GM12878 (cell line): ENCODE measurements around the gene RIF1. TPM values are rescaled to one million over a fixed set of nuclear protein-coding genes. Genes with fewer than 3 reads are reported as not detected.

Source experiments
- ATAC-seq: fragments of 200-7000 bp; cut with Tn5 transposase; 3 replicates; pipeline ENCODE4 v1.9.1; 2020; ENCODE audit warnings: mild to moderate bottlenecking, moderate library complexity
- Bru-seq: library from RNA; stranded (reverse); fragments of 400-500 nt; gene quantifications from one replicate; lab custom pipeline; 2021; lab: Mats Ljungman, UMichigan
- BruChase-seq, 2 experiments: library from RNA; stranded (reverse); fragments of 400-500 nt; gene quantifications; one replicate each; lab custom pipeline; 2021; lab: Mats Ljungman, UMichigan
- BruUV-seq: library from RNA; stranded (reverse); fragments of 400-500 nt; replicated peaks from 2 replicates; lab custom pipeline; 2021; lab: Mats Ljungman, UMichigan
- CTCF ChIA-PET: fragments of 300-600 bp; sonication (Branson Sonifier 250); formaldehyde crosslinking; extraction: SDS; loops from one replicate; lab custom pipeline; 2021; ENCODE audit warnings: inconsistent platforms; lab: Yijun Ruan, JAX
- POLR2A ChIA-PET: fragments of 350-600 bp; formaldehyde crosslinking; extraction: SDS; loops from one replicate; lab custom pipeline; 2021; ENCODE audit warnings: inconsistent platforms; lab: Charles Lee
- RAD21 ChIA-PET: fragments of 300-600 bp; sonication (Branson Sonifier 250); formaldehyde crosslinking; loops from one replicate; lab custom pipeline; 2023; ENCODE audit warnings: antibody characterized with exemption; ENCODE audit not compliant: unreplicated experiment; lab: Charles Lee
- SMC1A ChIA-PET: fragments of 300-600 bp; sonication (Branson Sonifier 250); formaldehyde crosslinking; loops from one replicate; lab custom pipeline; 2023; ENCODE audit not compliant: unreplicated experiment, uncharacterized antibody; lab: Charles Lee
- DNase-seq: peaks from one replicate; pipeline ENCODE4 v3.0.0-alpha.2; 2011; ENCODE audit warnings: low read depth, low spot score
- FAIRE-seq: peaks from 3 replicates; lab custom pipeline; 2011; peaks lifted over from hg19 to GRCh38; lab: Jason Lieb, UNC
- H2AFZ ChIP-seq: 2 replicates; pipeline ENCODE4 v1.6.0; 2011; ENCODE audit warnings: low read depth, low read length, control low read depth; ENCODE audit not compliant: control insufficient read depth
- H3K27ac ChIP-seq: 2 replicates; pipeline ENCODE4 v1.5.1; 2011; ENCODE audit warnings: control low read depth; ENCODE audit not compliant: control insufficient read depth, insufficient read depth
- H3K27me3 ChIP-seq, 2 experiments: replicated peaks in 1 of 2; 2 replicates each; pipeline versions ENCODE4 v1.6.0 to v1.6.1; 2011; ENCODE audit warnings: low read length in 1 of 2; ENCODE audit not compliant: control insufficient read depth in 2 of 2, insufficient read depth in 2 of 2
- H3K36me3 ChIP-seq, 2 experiments: 2 replicates each; pipeline ENCODE4 v1.5.1; 2011; ENCODE audit warnings: low read length in 1 of 2; ENCODE audit not compliant: control insufficient read depth in 2 of 2, insufficient read depth in 2 of 2
- H3K4me1 ChIP-seq: 2 replicates; pipeline ENCODE4 v1.6.1; 2011; ENCODE audit warnings: mild to moderate bottlenecking, low read length, moderate library complexity, mixed read lengths; ENCODE audit not compliant: control insufficient read depth, insufficient read depth
- H3K4me2 ChIP-seq: 2 replicates; pipeline ENCODE4 v1.6.0; 2011; ENCODE audit warnings: control low read depth; ENCODE audit not compliant: control insufficient read depth, insufficient read depth
- H3K4me3 ChIP-seq: fragments of 200-600 bp; sonication (generic); 2 replicates; pipeline ENCODE4 v1.5.1; 2016
- H3K79me2 ChIP-seq: 2 replicates; pipeline ENCODE4 v1.6.0; 2011; ENCODE audit warnings: low read length; ENCODE audit not compliant: control insufficient read depth, insufficient read depth
- H3K9ac ChIP-seq: 2 replicates; pipeline ENCODE4 v1.8.0; 2011; ENCODE audit warnings: low read length, control low read depth, mixed read lengths; ENCODE audit not compliant: control insufficient read depth, insufficient read depth
- H3K9me3 ChIP-seq: replicated peaks from 3 replicates; pipeline ENCODE4 v1.5.1; 2011; ENCODE audit warnings: mild to moderate bottlenecking, low read length; ENCODE audit not compliant: control insufficient read depth, insufficient read depth
- H4K20me1 ChIP-seq: 2 replicates; pipeline ENCODE4 v1.6.0; 2011; ENCODE audit not compliant: control insufficient read depth, insufficient read depth
- ATF2 ChIP-seq: IDR thresholded peaks from 2 replicates; pipeline ENCODE4 v1.6.1; 2012; ENCODE audit warnings: low read length, inconsistent platforms
- BMI1 ChIP-seq: fragments of 450-650 bp; IDR thresholded peaks from 2 replicates; pipeline ENCODE4 v1.6.1; 2016; ENCODE audit warnings: mild to moderate bottlenecking, moderate library complexity, borderline replicate concordance
- CHD1 ChIP-seq: IDR thresholded peaks from 2 replicates; pipeline ENCODE4 v1.6.1; 2012; ENCODE audit warnings: low read depth, low read length, improper control_type of control experiment
- E2F4 ChIP-seq: IDR thresholded peaks from 2 replicates; pipeline ENCODE4 v1.6.1; 2012; ENCODE audit warnings: low read depth, low read length, improper control_type of control experiment
- MLLT1 ChIP-seq: fragments of 450-650 bp; IDR thresholded peaks from 2 replicates; pipeline ENCODE4 v1.6.1; 2016; ENCODE audit warnings: mild to moderate bottlenecking
- NFYB ChIP-seq: IDR thresholded peaks from 2 replicates; pipeline ENCODE4 v1.6.1; 2011; ENCODE audit warnings: low read depth, mild to moderate bottlenecking, low read length, improper control_type of control experiment, moderate library complexity; ENCODE audit not compliant: insufficient read depth
- NR2F1 ChIP-seq: fragments of 450-650 bp; conservative IDR thresholded peaks from 2 replicates; pipeline ENCODE4 v1.6.1; 2017; ENCODE audit warnings: mild to moderate bottlenecking
- RAD21 ChIP-seq: IDR thresholded peaks from 2 replicates; pipeline ENCODE4 v1.6.1; 2011; ENCODE audit warnings: mild to moderate bottlenecking, low read depth, low read length, moderate library complexity; ENCODE audit not compliant: insufficient read depth
- RBBP5 ChIP-seq: fragments of 200-600 bp; sonication (generic); conservative IDR thresholded peaks from 2 replicates; pipeline ENCODE4 v1.6.1; 2016
- TBL1XR1 ChIP-seq: IDR thresholded peaks from 2 replicates; pipeline ENCODE4 v1.6.1; 2012; ENCODE audit warnings: low read depth, low read length, improper control_type of control experiment
- YY1 ChIP-seq: IDR thresholded peaks from 2 replicates; pipeline ENCODE4 v1.6.1; 2011; ENCODE audit warnings: low read depth, mild to moderate bottlenecking, low read length
- ZZZ3 ChIP-seq: IDR thresholded peaks from 2 replicates; pipeline ENCODE4 v1.6.1; 2011; ENCODE audit warnings: low read depth; ENCODE audit not compliant: control insufficient read depth, insufficient read length
- WGBS: methylation state at CpG from one replicate; pipeline ENCODE4 v1.1.6; 2016; ENCODE audit warnings: low lambda C conversion rate; ENCODE audit not compliant: insufficient replicate concordance, insufficient coverage; ENCODE audit errors: missing lambda C conversion rate; 5-methylcytosine and 5-hydroxymethylcytosine counted together
- in situ Hi-C: fragments of 300-500 bp; cut with MboI; formaldehyde crosslinking; loops from 9 replicates; pipeline ENCODE4 v1.14.3; 2018; ENCODE audit warnings: mixed read lengths
- intact Hi-C: fragments of 100-400 bp; cut with micrococcal nuclease; formaldehyde crosslinking; loops from one replicate; pipeline ENCODE4 v1.14.2; 2022; ENCODE audit not compliant: unreplicated experiment
- long read RNA-seq, 2 experiments: library from polyadenylated mRNA; unstranded; transcript quantifications; one replicate each; pipeline ENCODE4 v2.0.0, GENCODE V29; 2019 to 2020
- polyA minus RNA-seq, 3 experiments: library from RNA; depleted of rRNA, polyadenylated mRNA; stranded (reverse); fragments of >200 nt; gene quantifications; 2 replicates each; pipeline ENCODE4 v1.2.3, GENCODE V29; 2011
- polyA plus RNA-seq, 11 experiments: library from polyadenylated mRNA; depleted of rRNA in 4 of 11; unstranded in 6 of 11; stranded (reverse) in 5 of 11; fragments of >200 nt; fragmentation: Nextera tagmentation in 4 of 11; fragmentation: Illumina TruSeq in 1 of 11; extraction: Ambion mirVana in 4 of 11; extraction: Trizol in 1 of 11; gene quantifications; 1 replicate in 1 of 11; 2 replicates in 10 of 11; pipeline versions ENCODE4 v1.2.1 to v1.2.3, GENCODE V29; 2011 to 2016; ENCODE audit warnings: inconsistent platforms in 2 of 11, missing spikeins in 2 of 11, low read depth in 1 of 11
- total RNA-seq, 4 experiments: library from RNA; depleted of rRNA in 3 of 4; stranded (reverse); fragments of >200 nt in 3 of 4; fragmentation: Illumina TruSeq in 1 of 4; extraction: Trizol in 1 of 4; gene quantifications; 2 replicates each; pipeline versions ENCODE4 v1.2.1 to v1.2.3, GENCODE V29; 2013 to 2021

The RIF1 gene
- total RNA-seq (2013; cell fraction: nucleolus; rRNA removed), result 193 and 199 TPM in 2 replicates
- total RNA-seq (2014; rRNA removed) (36.8 and 42.2 TPM in 2 replicates), total RNA-seq (2014; rRNA removed; fragmentation: Illumina TruSeq; extraction: Trizol) (63.2 TPM in 2 replicates), total RNA-seq (2021) (44.2 and 50.9 TPM in 2 replicates), polyA plus RNA-seq (2011; rRNA removed) (23.9 and 38.8 TPM in 2 replicates), polyA plus RNA-seq (2014; fragmentation: Illumina TruSeq; extraction: Trizol) (32.0 and 40.5 TPM in 2 replicates), polyA plus RNA-seq (2014; fragmentation: Nextera tagmentation; extraction: Ambion mirVana) (1 to 10 TPM; 6.3 to 9.7 TPM), polyA plus RNA-seq (2014; rRNA removed) (11.7 and 11.8 TPM in 2 replicates), polyA plus RNA-seq (2016; fragmentation: Nextera tagmentation; extraction: Ambion mirVana) (10 to 100 TPM; 47.7 to 47.8 TPM), polyA minus RNA-seq (2011; rRNA and poly(A)+ RNA removed) (68.3 and 87.9 TPM in 2 replicates), Bru-seq, nascent RNA (percentile 90 among the genes with signal in this experiment), BruChase-seq, experiment 1, labeled RNA remaining after a 6-hour chase (percentile 95 among the genes with signal in this experiment), BruChase-seq, experiment 2, labeled RNA remaining after a 2-hour chase (percentile 96 among the genes with signal in this experiment)
- 4.3 TPM for polyA plus RNA-seq (2011; ENCODE audit: low read depth)
- polyA plus RNA-seq (2011; cell fraction: cytosol; rRNA removed), result 7.2 and 9.1 TPM in 2 replicates
- polyA plus RNA-seq (2011; cell fraction: nucleus; rRNA removed), result 24.6 and 26.1 TPM in 2 replicates
- 7.5 and 11.5 TPM in 2 replicates for polyA plus RNA-seq (2012)
- polyA minus RNA-seq (2011; cell fraction: cytosol; rRNA and poly(A)+ RNA removed), result 19.4 and 27.8 TPM in 2 replicates
- polyA minus RNA-seq (2011; cell fraction: nucleus; rRNA and poly(A)+ RNA removed), result 41.8 and 68.4 TPM in 2 replicates
- long read RNA-seq, experiment 1, partial matches to known transcripts, result 7 of 8 reads
- long read RNA-seq, experiment 1, other reads (novel, unspliced or antisense), result 1 of 8 reads
- long read RNA-seq, experiment 2, partial matches to known transcripts, result 88 of 132 reads
- long read RNA-seq, experiment 2, other reads (novel, unspliced or antisense), result 44 of 132 reads

- H3K9ac ChIP-seq, result peak within 1 kb of the TSS; percentile 85
- peak within 1 kb of the TSS; percentile 96 for H2AFZ ChIP-seq
- BruUV-seq, result TSS peak; percentile 68
- no peaks in the 10 kb centered on the region; a peak in 1 of 4 replicates for H3K27me3 ChIP-seq
- no peaks in the 10 kb centered on the region for H3K4me1 ChIP-seq
- ChIA-PET RAD21 (interaction anchor here (0.7 to 1.2 kb wide), 2 partner anchors 46 to 933 kb away, joined by 3 to 4 read pairs; no protein-coding TSS in a partner anchor), POLR2A (interaction anchor here (0.6 to 0.9 kb wide), 8 partner anchors 13 to 927 kb away, joined by 3 to 10 read pairs (median 4); no protein-coding TSS in a partner anchor), CTCF (interaction anchor here (0.6 to 1.8 kb wide), 6 partner anchors 22 to 809 kb away, joined by 3 to 6 read pairs (median 3); no protein-coding TSS in a partner anchor), SMC1A (interaction anchor here (0.5 kb wide), 1 partner anchor 40 kb away, joined by 3 read pairs; no protein-coding TSS in a partner anchor)
- peaks cover 0 to 15% of the 10 kb centered on the region in 2 experiments for H3K36me3 ChIP-seq
- WGBS, result 1% methylated on average over 56 of the region's 65 CpGs
- DNase-seq (peak; percentile 45), FAIRE-seq (peak; percentile 88), ATAC-seq (peak; percentile 95)
- H3K4me2 ChIP-seq, result peak within 1 kb of the TSS; percentile 77
- H3K79me2 ChIP-seq, result peaks cover 41% of the 10 kb centered on the region
- H3K27ac ChIP-seq, result peak within 1 kb of the TSS; percentile 91
- in situ Hi-C loops, result loop anchor here (25.0 kb wide), 2 partner anchors 123 to 1823 kb away; partner anchors contain the start of genes MMADHC and NMI
- no peaks in the 10 kb centered on the region for H3K9me3 ChIP-seq
- H4K20me1 ChIP-seq, result no peaks in the 10 kb centered on the region
- intact Hi-C loops, result no loop called here
- H3K4me3 ChIP-seq, result peak within 1 kb of the TSS; percentile 97
- TF ChIP-seq ZZZ3 (no peak), CHD1 (no peak; the same call in 1 of the 2 replicates), E2F4 (peak; percentile 70), RBBP5 (peak; percentile 82; the same call in 1 of the 2 replicates), NFYB (no peak), ATF2 (no peak), BMI1 (no peak; the same call in 1 of the 2 replicates), RAD21 (no peak), TBL1XR1 (0 out of 2 replicates have a peak, but pooled peaks have one; percentile 29), YY1 (peak; percentile 99), MLLT1 (peak; percentile 100), NR2F1 (no peak)
These were observed at the start of gene RIF1 for GRCh38 chr2:151409601-151410484. Gene RIF1, plus strand, starts transcription at chr2:151409902. Its CDS starts 522 bp downstream, at chr2:151410424.
